ENCODE data around the gene RANBP17. TPM values are rescaled to one million over a fixed set of nuclear protein-coding genes. Genes with fewer than 3 reads are reported as not detected.

Gene RANBP17
- total and polyA plus RNA-seq, 2 of the 4 experiments (the other 2 are of a cell fraction): 8.2 to 29.0 TPM

GRCh38 chr5:171031977-171032376, 170.2 kb downstream of the RANBP17 start:
- H3K4me2 ChIP-seq (ENCODE audit: low read depth, low read length): no peak overlapping the region
- H2AK9ac ChIP-seq (replicated peaks; ENCODE audit: low read depth, low read length, poor library complexity): no peak overlapping the region
- H3K4me1 ChIP-seq (ENCODE audit: control insufficient read depth, insufficient read depth, low read length): no peaks in the 10 kb centered on the region
- no peaks in the 10 kb centered on the region; a peak in 1 of 4 replicates for H3K79me1 ChIP-seq (ENCODE audit: low read depth in 1 of 2, low read length in 2 of 2)
- no peak overlapping the region for H3K56ac ChIP-seq (ENCODE audit: extremely low read depth, insufficient read depth, low read length)
- ChIA-PET CTCF (no interaction called here), POLR2A (ENCODE audit: unreplicated experiment) (no interaction called here)
- BruUV-seq (replicated peaks): no TSS peak
- no peak overlapping the region for H2BK120ac ChIP-seq (ENCODE audit: low read depth, low read length)
- no peak overlapping the region for H4K5ac ChIP-seq (ENCODE audit: low read depth, low read length)
- no peak overlapping the region for H3K27ac ChIP-seq (ENCODE audit: insufficient read depth, low read length)
- no peak overlapping the region for H3K23ac ChIP-seq (ENCODE audit: low read depth, low read length)
- H2BK20ac ChIP-seq (ENCODE audit: low read depth, low read length): no peak overlapping the region
- H3K9me3 ChIP-seq (ENCODE audit: control insufficient read depth, insufficient read depth, low read length): no peaks in the 10 kb centered on the region
- no peak overlapping the region for H2AK5ac ChIP-seq (ENCODE audit: low read depth, low read length)
- H3K4me3 ChIP-seq (ENCODE audit: insufficient read depth, low read depth, low read length): no peak overlapping the region
- no peak overlapping the region for H3K4ac ChIP-seq (ENCODE audit: low read depth, low read length)
- 0 out of 2 replicates have a peak, but pooled peaks cover 1% of the 10 kb centered on the region for H3K36me3 ChIP-seq (ENCODE audit: control insufficient read depth, insufficient read depth, low read length)
- H3K9ac ChIP-seq (ENCODE audit: low read depth, low read length): no peak overlapping the region
- H3K27me3 ChIP-seq (ENCODE audit: control insufficient read depth, insufficient read depth, low read length): no peaks in the 10 kb centered on the region
- H3K14ac ChIP-seq (replicated peaks; ENCODE audit: low read depth, low read length): no peak overlapping the region
- in situ Hi-C loops (cut with MboI; ENCODE audit: low sequenced_read_pairs) (no loop called here), intact Hi-C loops (cut with micrococcal nuclease) (no loop called here), dilution Hi-C loops (cut with HindIII; ENCODE audit: low sequenced_read_pairs, unreplicated experiment) (no loop called here)
- H4K20me1 ChIP-seq (ENCODE audit: insufficient read depth, low read length): no peaks in the 10 kb centered on the region
- DNase-seq (no peak), ATAC-seq (ENCODE audit: low read depth) (no peak)
- no peak overlapping the region for H2AFZ ChIP-seq (replicated peaks; ENCODE audit: low read length, poor library complexity)
- TF ChIP-seq ELK1 (IDR thresholded peaks at IDR 0.05; ENCODE audit: borderline replicate concordance, low read depth, low read length) (no peak), USF2 (IDR thresholded peaks at IDR 0.05; ENCODE audit: low read depth, low read length) (no peak), MAZ (IDR thresholded peaks at IDR 0.05; ENCODE audit: borderline replicate concordance, low read depth, low read length) (no peak), CEBPB (IDR thresholded peaks at IDR 0.05; ENCODE audit: low read depth, low read length) (no peak)
- no peak overlapping the region for H4K91ac ChIP-seq (ENCODE audit: insufficient read depth, low read depth, low read length)
- H3K9me1 ChIP-seq (ENCODE audit: insufficient read depth, low read length): no peaks in the 10 kb centered on the region
- H3K18ac ChIP-seq (ENCODE audit: low read depth, low read length): no peak overlapping the region
- no peak overlapping the region for H4K8ac ChIP-seq (ENCODE audit: low read depth in 2 of 2, low read length in 2 of 2)
- no peak overlapping the region for H2BK15ac ChIP-seq (ENCODE audit: low read depth, low read length)
- WGBS, 2 experiments (ENCODE audit: extremely low coverage in 2 of 2, insufficient read length in 1 of 2): no CpG with 5 or more reads among the region's 2 CpGs
- no peak overlapping the region for H2BK5ac ChIP-seq (ENCODE audit: low read depth, low read length, poor library complexity, severe bottlenecking)

Data from IMR-90 (cell line).